ENCODE results near the gene DNAJC3.
"Not testable (repeated sequence)": the region's sequence is repeated elsewhere in the genome, so short reads cannot be mapped to it uniquely, and the experiment has no call there.

DNAJC3 gene

GRCh38 chr13:95676105-95676761 lies 706 bp upstream of the DNAJC3 start:
- DNase-seq: peak; percentile 21

- DNase-seq: no peak
Observed at GRCh38 chr13:95677564-95678266, 776 bp downstream of the DNAJC3 start.

- DNase-seq: no peak
Observed at GRCh38 chr13:95678967-95679366, 2.0 kb downstream of the DNAJC3 start.

GRCh38 chr13:95679722-95680121 lies 2.8 kb downstream of the DNAJC3 start:
- DNase-seq: no peak

- DNase-seq: no peak
Observed at GRCh38 chr13:95684418-95684817, 7.5 kb downstream of the DNAJC3 start.

- DNase-seq: not testable (repeated sequence)
Observed at GRCh38 chr13:95684960-95685359, 8.0 kb downstream of the DNAJC3 start.

- no peak for DNase-seq
Observed at GRCh38 chr13:95689582-95689926, 12.6 kb downstream of the DNAJC3 start.

GRCh38 chr13:95690986-95691385 lies 14.0 kb downstream of the DNAJC3 start:
- DNase-seq: not testable (repeated sequence)

GRCh38 chr13:95697052-95697680 lies 20.2 kb downstream of the DNAJC3 start:
- DNase-seq: no peak

- DNase-seq: no peak
Observed at GRCh38 chr13:95698047-95698749, 21.3 kb downstream of the DNAJC3 start.

- DNase-seq: no peak
Observed at GRCh38 chr13:95703576-95703975, 26.6 kb downstream of the DNAJC3 start.

GRCh38 chr13:95704510-95704909 lies 27.6 kb downstream of the DNAJC3 start:
- no peak for DNase-seq

- no peak for DNase-seq
Observed at GRCh38 chr13:95706356-95706755, 29.4 kb downstream of the DNAJC3 start.

GRCh38 chr13:95707035-95707434 lies 30.1 kb downstream of the DNAJC3 start:
- DNase-seq: no peak

- no peak for DNase-seq
Observed at GRCh38 chr13:95707442-95708390, 30.8 kb downstream of the DNAJC3 start.

- no peak for DNase-seq
Observed at GRCh38 chr13:95708391-95708774, 31.4 kb downstream of the DNAJC3 start.

GRCh38 chr13:95708811-95709500 lies 32.0 kb downstream of the DNAJC3 start:
- no peak for DNase-seq

GRCh38 chr13:95710313-95710712 lies 33.4 kb downstream of the DNAJC3 start:
- DNase-seq: no peak

GRCh38 chr13:95712846-95713245 lies 35.9 kb downstream of the DNAJC3 start:
- DNase-seq: not testable (repeated sequence)

- DNase-seq: no peak
Observed at GRCh38 chr13:95713651-95714050, 36.7 kb downstream of the DNAJC3 start.

- no peak for DNase-seq
Observed at GRCh38 chr13:95714142-95714832, 37.3 kb downstream of the DNAJC3 start.
